ENCODE data around the gene ACP7.
"Not testable (repeated sequence)": the region's sequence is repeated elsewhere in the genome, so short reads cannot be mapped to it uniquely, and the experiment has no call there.

ACP7 gene

GRCh38 chr19:39078436-39079200, 5.5 kb upstream of the ACP7 start:
- DNase-seq, result no peak

GRCh38 chr19:39080431-39080830, 3.7 kb upstream of the ACP7 start:
- DNase-seq, result no peak

- no peak for DNase-seq
Observed at GRCh38 chr19:39082167-39082566, 2.0 kb upstream of the ACP7 start.

GRCh38 chr19:39082745-39083598, 1.2 kb upstream of the ACP7 start:
- no peak for DNase-seq

- DNase-seq, result no peak
Observed at GRCh38 chr19:39083599-39083982, 577 bp upstream of the ACP7 start.

- no peak for DNase-seq
Observed at GRCh38 chr19:39084732-39085080, 538 bp downstream of the ACP7 start.

GRCh38 chr19:39085392-39085791, 1.2 kb downstream of the ACP7 start:
- no peak for DNase-seq

GRCh38 chr19:39086386-39086785, 2.2 kb downstream of the ACP7 start:
- DNase-seq, result no peak

- no peak for DNase-seq
Observed at GRCh38 chr19:39087907-39088686, 3.9 kb downstream of the ACP7 start.

GRCh38 chr19:39090016-39090415, 5.8 kb downstream of the ACP7 start:
- not testable (repeated sequence) for DNase-seq

GRCh38 chr19:39090881-39091280, 6.7 kb downstream of the ACP7 start:
- no peak for DNase-seq

- DNase-seq, result not testable (repeated sequence)
Observed at GRCh38 chr19:39095799-39096540, 11.8 kb downstream of the ACP7 start.

GRCh38 chr19:39097299-39097698, 13.1 kb downstream of the ACP7 start:
- DNase-seq, result no peak

- DNase-seq, result no peak
Observed at GRCh38 chr19:39097721-39098120, 13.6 kb downstream of the ACP7 start.

- no peak for DNase-seq
Observed at GRCh38 chr19:39098365-39099269, 14.4 kb downstream of the ACP7 start.

GRCh38 chr19:39099341-39099740, 15.2 kb downstream of the ACP7 start:
- DNase-seq, result no peak

- DNase-seq, result no peak
Observed at GRCh38 chr19:39100500-39101166, 16.5 kb downstream of the ACP7 start.

GRCh38 chr19:39103151-39103550, 19.0 kb downstream of the ACP7 start:
- no peak for DNase-seq

- DNase-seq, result no peak
Observed at GRCh38 chr19:39104186-39104596, 20.0 kb downstream of the ACP7 start.

GRCh38 chr19:39106194-39106593, 22.0 kb downstream of the ACP7 start:
- DNase-seq, result no peak

GRCh38 chr19:39109641-39110040, 25.5 kb downstream of the ACP7 start:
- DNase-seq, result no peak

Measured in activated CD4-positive, alpha-beta T cell treated with anti-CD3 and anti-CD28 coated beads, Interleukin-2, amount 50 U/mL, for 1 hour (primary cell).